Right ventricle myocardium superior (tissue), 1 donor: ENCODE data around the gene CCDC50. TPM values are rescaled to one million over a fixed set of nuclear protein-coding genes. Genes with fewer than 3 reads are reported as not detected.

Source experiments
- ATAC-seq: fragments of 200-7000 bp; cut with Tn5 transposase; one replicate; pipeline ENCODE4 v1.9.1; 2020; ENCODE audit warnings: mild to moderate bottlenecking; ENCODE audit not compliant: poor library complexity
- DNase-seq: peaks from one replicate; pipeline ENCODE4 v3.0.0-alpha.2; 2020
- intact Hi-C: fragments of 100-400 bp; cut with DNase I; formaldehyde crosslinking; loops from one replicate; pipeline ENCODE4 v1.11.2; 2022
- total RNA-seq: library from RNA; stranded (reverse); fragmentation: NEBNext Ultra II Directional; extraction: Animal tissue kit (Norgen Biotek cat#: 25700); gene quantifications from one replicate; pipeline ENCODE4 v1.2.1, GENCODE V29; 2021
- donor health status: DM: no; HTN: yes; CAD: no; lungs with severe emphysema.

Gene CCDC50
- total RNA-seq, 1 donor from 2014 or later: 50.8 TPM

GRCh38 chr3:191435981-191436380 is 106.8 kb downstream of the CCDC50 start:
- intact Hi-C loops: no loop called here
- DNase-seq (no peak), ATAC-seq (no peak)

GRCh38 chr3:191438150-191438814 is 109.1 kb downstream of the CCDC50 start:
- ATAC-seq: no peak
- no peak for DNase-seq
- intact Hi-C loops: no loop called here

GRCh38 chr3:191440532-191440931 is 111.3 kb downstream of the CCDC50 start:
- ATAC-seq (no peak), DNase-seq (no peak)
- intact Hi-C loops: no loop called here

GRCh38 chr3:191441687-191442086 is 112.5 kb downstream of the CCDC50 start:
- ATAC-seq (no peak), DNase-seq (no peak)
- intact Hi-C loops: no loop called here

- DNase-seq (no peak), ATAC-seq (no peak)
- intact Hi-C loops: no loop called here
Observed at GRCh38 chr3:191444569-191444968, 115.4 kb downstream of the CCDC50 start.

Other genes starting within 250 kb of the CCDC50 start
- not detected for gene OSTN, start 130.2 kb upstream of the CCDC50 start, total RNA-seq
- 0.19 TPM for gene UTS2B, start 1.1 kb downstream of the CCDC50 start, total RNA-seq
- not detected for gene PYDC2, start 131.8 kb downstream of the CCDC50 start, total RNA-seq